Duodenal mucosa (tissue), 2 donors: ENCODE measurements around the gene STARD5.
A peak's percentile ranks its signal among the peaks of the same experiment; 100 is the strongest.

Experiments used
- H3K27ac ChIP-seq: one replicate; pipeline ENCODE4 v1.7.0; 2013; ENCODE audit warnings: low read depth, low read length
- H3K27me3 ChIP-seq, 2 donors: one replicate each; pipeline ENCODE4 v1.7.0; 2013; ENCODE audit warnings: low read length in 2 of 2, control low read depth in 1 of 2; ENCODE audit not compliant: insufficient read depth in 2 of 2, control insufficient read depth in 1 of 2
- H3K36me3 ChIP-seq, 2 donors: one replicate each; pipeline ENCODE4 v1.7.0; 2013; ENCODE audit warnings: low read length in 2 of 2, control low read depth in 1 of 2; ENCODE audit not compliant: insufficient read depth in 2 of 2, control insufficient read depth in 1 of 2
- H3K4me1 ChIP-seq, 2 donors: one replicate each; pipeline ENCODE4 v1.7.0; 2013; ENCODE audit warnings: low read length in 2 of 2, control low read depth in 1 of 2; ENCODE audit not compliant: insufficient read depth in 2 of 2, control insufficient read depth in 1 of 2
- H3K4me3 ChIP-seq, 2 donors: one replicate each; pipeline ENCODE4 v1.7.0; 2013; ENCODE audit warnings: low read length in 2 of 2, low read depth in 1 of 2
- H3K9ac ChIP-seq, 2 donors: one replicate each; pipeline ENCODE4 v1.7.0; 2013; ENCODE audit warnings: low read length in 2 of 2, low read depth in 1 of 2
- H3K9me3 ChIP-seq, 2 donors: one replicate each; pipeline ENCODE4 v1.7.0; 2013; ENCODE audit warnings: low read length in 2 of 2, control low read depth in 1 of 2; ENCODE audit not compliant: control insufficient read depth in 1 of 2

Gene STARD5

DNA sequence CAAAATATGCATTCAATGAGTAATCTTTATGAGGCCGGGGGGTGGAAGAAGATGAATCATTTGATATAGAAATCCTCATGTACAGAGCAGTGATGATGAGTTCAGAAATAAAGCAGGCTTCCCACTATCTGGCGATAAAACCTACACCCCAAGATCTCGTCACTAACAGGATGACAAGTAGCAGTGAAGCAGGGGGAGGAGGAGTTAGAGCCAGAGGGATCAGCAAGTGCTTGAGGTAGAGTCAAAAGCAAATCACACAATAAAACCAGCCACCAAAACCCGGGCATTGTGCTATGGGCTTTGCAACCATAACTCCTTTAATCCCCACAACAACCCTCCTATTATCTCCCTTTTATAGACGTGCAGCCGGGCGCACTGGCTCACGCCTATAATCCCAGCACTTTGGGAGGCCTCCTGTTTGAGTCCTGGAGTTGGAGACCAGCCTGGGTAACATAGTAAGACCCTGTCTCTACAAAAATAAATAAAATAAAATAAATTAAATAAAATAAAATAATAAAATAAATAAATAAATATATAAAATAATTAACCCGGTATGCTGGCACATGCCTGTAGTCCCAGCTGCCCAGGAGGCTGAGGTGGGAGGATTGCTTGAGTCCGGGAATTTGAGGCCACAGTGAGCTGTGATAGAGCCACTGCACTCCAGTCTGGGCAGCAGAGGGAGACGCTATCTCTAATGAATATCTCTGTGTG, 53.0 kb downstream of the STARD5 start:
- H3K27ac ChIP-seq = no peak overlapping the region

DNA sequence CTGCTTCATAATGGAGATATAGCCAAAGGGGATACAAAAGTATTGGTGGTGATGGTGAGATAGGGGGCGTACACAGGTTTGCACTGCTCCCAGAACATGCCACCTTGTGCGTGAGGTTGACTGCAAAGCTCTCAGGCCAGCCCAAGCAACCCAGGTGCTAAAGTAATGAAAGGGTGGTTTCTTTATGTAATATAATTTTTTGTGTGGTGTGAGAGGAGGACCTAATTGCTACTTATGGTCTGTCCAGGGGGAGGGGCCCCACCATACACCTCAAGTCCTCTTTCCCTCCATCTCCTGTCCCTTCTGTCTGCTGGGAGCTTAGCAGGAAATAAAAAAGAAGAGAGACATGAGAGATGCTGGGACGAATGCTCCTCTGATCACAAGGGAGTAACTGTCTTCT, 53.8 kb downstream of the STARD5 start:
- Histone ChIP-seq H3K36me3 (no peaks in the 10 kb centered on the region), H3K4me1 (peaks cover 11 to 12% of the 10 kb centered on the region in 2 donors)

More for the DNA sequence above, 53.0 kb downstream of the STARD5 start:
- Histone ChIP-seq H3K9ac (no peak overlapping the region), H3K4me1 (peaks cover 4 to 5% of the 10 kb centered on the region in 2 donors), H3K27me3 (no peaks in the 10 kb centered on the region), H3K9me3 (no peaks in the 10 kb centered on the region), H3K4me3 (no peak overlapping the region), H3K36me3 (no peaks in the 10 kb centered on the region)

DNA sequence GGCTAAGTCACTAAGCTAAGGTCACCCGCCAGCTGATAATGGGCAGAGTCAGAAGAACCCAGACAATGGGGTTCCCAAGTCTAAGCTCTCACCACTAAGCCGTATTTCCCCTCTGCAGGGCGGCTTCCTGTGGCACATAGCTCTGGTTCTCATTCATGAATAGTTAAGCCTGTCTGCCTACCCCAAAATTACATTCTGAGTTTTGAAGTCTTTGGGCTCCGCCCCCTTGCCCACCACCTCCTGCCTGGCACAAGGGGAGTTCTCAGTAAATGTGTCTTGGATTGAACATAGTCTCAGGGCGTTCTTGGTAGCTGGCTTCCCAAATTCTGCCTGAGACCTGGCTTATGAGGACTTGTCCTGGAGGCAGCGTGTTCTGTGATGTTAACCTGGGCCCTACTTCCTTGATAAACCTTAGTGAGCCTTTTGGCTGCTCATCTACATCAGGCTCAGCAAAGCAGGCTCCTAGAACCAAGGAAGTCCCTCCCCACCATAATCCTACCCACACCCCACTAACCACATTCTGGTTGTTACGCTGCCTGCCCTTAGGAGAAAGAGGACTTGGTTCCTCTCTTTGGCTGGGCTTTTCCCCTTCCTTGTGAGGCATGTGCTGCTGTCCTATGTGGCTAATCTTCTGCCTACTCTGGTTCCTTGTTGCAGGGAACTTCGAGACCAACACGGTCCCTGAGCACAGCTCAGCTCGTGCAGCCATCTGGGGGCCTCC, 54.9 kb downstream of the STARD5 start:
- H3K4me3 ChIP-seq = no peak overlapping the region
- peaks cover 11 to 14% of the 10 kb centered on the region in 2 donors for H3K4me1 ChIP-seq
- H3K27me3 ChIP-seq = peaks cover 3 to 5% of the 10 kb centered on the region in 2 donors
- H3K36me3 ChIP-seq = no peaks in the 10 kb centered on the region
- no peak overlapping the region for H3K9ac ChIP-seq
- H3K27ac ChIP-seq = no peak overlapping the region
- no peaks in the 10 kb centered on the region for H3K9me3 ChIP-seq

More for the DNA sequence above, 53.8 kb downstream of the STARD5 start:
- Histone ChIP-seq H3K9me3 (no peaks in the 10 kb centered on the region), H3K27me3 (peaks cover 0 to 2% of the 10 kb centered on the region in 2 donors), H3K4me3 (no peak overlapping the region), H3K27ac (no peak overlapping the region), H3K9ac (no peak overlapping the region)

DNA sequence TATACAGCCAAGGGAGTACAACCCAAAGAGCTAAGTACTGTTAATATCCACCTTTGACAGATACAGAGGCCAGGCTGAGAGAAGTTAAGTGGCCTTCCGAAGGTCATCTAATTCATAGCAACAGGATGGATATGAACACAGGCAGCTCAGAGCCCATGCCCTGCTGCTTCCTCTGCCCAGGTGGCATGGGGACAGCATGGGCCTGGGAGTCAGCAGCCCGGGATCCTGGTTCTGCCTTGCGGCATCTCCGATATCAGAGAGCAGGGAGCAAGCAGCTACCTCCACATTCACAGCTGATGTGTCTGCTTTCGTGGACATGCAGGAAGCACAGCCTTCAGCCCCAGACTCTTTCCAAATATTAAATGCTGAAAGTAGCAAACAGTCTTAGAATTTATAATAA, 55.6 kb downstream of the STARD5 start:
- Histone ChIP-seq H3K27me3 (peaks cover 3 to 7% of the 10 kb centered on the region in 2 donors), H3K4me3 (no peak overlapping the region), H3K4me1 (peaks cover 11 to 14% of the 10 kb centered on the region in 2 donors), H3K9me3 (no peaks in the 10 kb centered on the region), H3K9ac (no peak overlapping the region), H3K27ac (no peak overlapping the region), H3K36me3 (no peaks in the 10 kb centered on the region)

DNA sequence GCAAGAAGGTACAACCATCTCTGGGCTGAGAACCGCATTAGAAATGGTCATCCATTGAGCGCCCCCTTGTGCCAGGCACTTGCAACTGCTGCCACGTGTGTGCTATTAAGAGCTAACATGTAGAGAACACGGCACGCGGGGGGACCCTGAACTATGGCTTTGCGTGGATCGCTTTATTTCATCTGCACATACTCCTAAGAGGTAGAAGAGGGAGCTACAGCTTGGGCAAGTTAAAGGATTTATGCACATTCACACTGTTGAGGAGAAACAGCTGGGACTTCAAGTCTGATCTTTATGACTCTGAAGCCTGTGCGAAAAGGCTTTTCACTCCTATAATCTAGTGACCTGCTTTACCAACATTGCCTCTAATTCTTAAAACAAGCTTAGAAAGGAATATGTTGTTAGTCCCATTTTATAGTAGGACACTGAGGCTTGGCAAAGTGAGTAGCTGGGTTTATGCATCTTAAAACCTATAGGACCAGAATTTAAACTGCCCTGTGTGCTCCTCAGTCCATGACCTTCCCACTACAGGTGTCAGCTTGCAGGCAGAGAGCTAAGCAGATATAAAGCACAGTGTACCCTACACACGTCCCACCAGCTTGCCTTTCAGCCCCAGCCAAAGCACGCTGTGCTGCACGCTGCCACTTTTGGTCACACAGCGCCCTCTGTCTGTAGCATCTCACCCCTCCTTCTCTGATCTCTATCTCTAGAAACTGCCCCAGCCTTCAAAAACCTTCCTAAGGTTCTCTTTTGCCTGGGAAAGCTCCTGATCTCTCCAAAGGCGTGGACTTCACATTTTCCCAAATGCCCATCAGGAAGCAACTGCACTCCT, 57.8 kb downstream of the STARD5 start:
- Histone ChIP-seq H3K4me3 (peak overlapping the region; percentile 19 to 43), H3K27ac (no peak overlapping the region), H3K4me1 (peaks cover 11 to 14% of the 10 kb centered on the region in 2 donors), H3K27me3 (peaks cover 3 to 7% of the 10 kb centered on the region in 2 donors), H3K9me3 (no peaks in the 10 kb centered on the region), H3K9ac (no peak overlapping the region), H3K36me3 (no peaks in the 10 kb centered on the region)

DNA sequence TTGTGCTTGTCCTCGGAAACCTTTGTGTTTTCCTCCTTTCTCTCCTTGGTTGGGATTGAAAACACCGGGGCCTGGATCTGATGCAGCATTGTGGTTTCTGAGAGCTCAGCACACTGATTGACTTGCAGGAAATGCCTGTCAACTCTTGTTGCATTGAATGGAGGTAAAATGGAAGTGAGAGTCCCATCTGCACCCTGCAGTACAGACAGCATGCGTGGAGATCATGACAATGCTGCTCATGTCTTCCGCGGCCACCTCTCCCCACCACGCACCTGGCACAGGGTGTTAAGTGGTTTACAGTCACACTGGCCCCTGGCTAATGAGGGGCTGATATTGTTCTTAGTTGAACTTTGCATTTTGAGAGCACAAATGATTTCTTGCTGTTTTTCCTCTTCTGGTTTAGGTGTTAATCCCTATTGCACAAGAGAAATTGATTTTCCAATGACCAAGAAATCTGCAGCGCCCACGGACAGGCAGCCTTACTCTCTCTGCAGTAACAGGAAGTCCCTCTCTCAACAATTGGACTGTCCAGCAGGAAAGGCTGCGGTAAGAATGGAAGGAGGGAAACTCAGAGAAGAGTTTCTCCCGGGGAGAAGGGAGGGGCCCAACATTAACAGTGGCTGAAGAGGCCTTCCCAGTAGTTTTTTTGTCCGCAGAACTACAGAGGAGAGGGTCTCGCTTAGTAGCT, 58.5 kb downstream of the STARD5 start:
- H3K9ac ChIP-seq = no peak overlapping the region
- peaks cover 4 to 7% of the 10 kb centered on the region in 2 donors for H3K27me3 ChIP-seq
- peaks cover 11 to 14% of the 10 kb centered on the region in 2 donors for H3K4me1 ChIP-seq
- peak overlapping the region; percentile 19 to 43 for H3K4me3 ChIP-seq
- no peak overlapping the region for H3K27ac ChIP-seq
- H3K36me3 ChIP-seq = no peaks in the 10 kb centered on the region
- H3K9me3 ChIP-seq = no peaks in the 10 kb centered on the region

DNA sequence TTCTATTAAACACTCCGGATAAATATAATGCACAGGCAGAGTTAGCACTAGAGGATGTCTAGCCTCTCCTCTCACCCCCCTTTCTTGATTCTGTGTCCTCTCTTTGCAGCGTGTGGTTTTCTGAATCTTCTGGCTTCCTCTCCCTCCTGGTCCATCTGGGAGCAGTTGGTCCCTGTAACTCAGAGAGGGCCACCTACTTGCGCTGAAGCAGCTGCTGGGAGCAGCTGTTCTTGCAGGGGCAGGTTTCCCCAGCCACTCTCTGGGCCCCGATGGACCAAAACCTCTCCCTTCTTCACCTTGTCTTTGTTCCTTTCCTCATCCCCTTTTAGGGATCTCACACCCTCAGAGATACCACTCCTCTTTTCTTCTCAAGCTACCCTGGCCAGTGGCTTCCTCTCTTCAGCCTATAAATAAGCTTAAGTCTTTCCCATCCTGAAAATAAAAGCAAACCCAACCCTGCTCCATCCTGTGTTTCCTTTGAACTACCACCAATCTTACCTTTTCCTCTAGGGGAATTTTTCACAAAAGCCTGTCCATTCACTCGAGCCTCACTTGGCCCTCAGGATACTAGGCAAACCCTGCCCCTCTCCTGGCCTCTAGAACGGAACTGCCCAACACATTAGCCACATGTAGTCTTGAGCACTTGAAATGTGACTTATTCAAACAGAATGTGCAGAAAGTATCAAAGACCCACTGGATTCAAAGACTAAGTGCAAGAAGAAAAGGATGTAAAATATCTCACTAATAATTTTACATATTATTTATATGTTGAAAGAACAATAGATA, 59.7 kb downstream of the STARD5 start:
- Histone ChIP-seq H3K27ac (no peak overlapping the region), H3K27me3 (peaks cover 6 to 7% of the 10 kb centered on the region in 2 donors), H3K9me3 (no peaks in the 10 kb centered on the region), H3K4me1 (peaks cover 11 to 14% of the 10 kb centered on the region in 2 donors), H3K9ac (no peak overlapping the region), H3K4me3 (no peak overlapping the region), H3K36me3 (no peaks in the 10 kb centered on the region)

DNA sequence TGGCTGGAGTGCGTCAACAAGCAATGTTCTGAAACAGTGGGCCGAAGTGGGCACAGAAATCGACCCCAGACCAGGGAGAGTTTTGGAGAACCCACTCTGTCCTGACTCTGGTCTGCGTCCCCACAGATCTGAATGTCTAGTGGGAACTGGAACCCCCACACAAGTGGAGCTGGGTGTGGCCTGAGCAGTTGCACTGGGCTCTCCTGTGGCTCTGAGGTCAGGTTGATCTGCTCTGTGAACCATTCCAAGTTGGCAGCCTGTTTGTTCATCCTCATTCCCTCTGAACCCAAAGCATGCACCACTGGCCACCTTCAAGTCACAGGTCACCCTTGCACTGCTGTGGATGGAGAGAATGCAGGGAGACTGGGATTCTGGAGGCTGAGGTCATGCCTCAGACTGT, 60.5 kb downstream of the STARD5 start:
- Histone ChIP-seq H3K4me3 (no peak overlapping the region), H3K4me1 (peaks cover 11 to 14% of the 10 kb centered on the region in 2 donors), H3K36me3 (no peaks in the 10 kb centered on the region), H3K27ac (no peak overlapping the region), H3K9me3 (no peaks in the 10 kb centered on the region), H3K27me3 (peaks cover 6 to 7% of the 10 kb centered on the region in 2 donors), H3K9ac (no peak overlapping the region)

DNA sequence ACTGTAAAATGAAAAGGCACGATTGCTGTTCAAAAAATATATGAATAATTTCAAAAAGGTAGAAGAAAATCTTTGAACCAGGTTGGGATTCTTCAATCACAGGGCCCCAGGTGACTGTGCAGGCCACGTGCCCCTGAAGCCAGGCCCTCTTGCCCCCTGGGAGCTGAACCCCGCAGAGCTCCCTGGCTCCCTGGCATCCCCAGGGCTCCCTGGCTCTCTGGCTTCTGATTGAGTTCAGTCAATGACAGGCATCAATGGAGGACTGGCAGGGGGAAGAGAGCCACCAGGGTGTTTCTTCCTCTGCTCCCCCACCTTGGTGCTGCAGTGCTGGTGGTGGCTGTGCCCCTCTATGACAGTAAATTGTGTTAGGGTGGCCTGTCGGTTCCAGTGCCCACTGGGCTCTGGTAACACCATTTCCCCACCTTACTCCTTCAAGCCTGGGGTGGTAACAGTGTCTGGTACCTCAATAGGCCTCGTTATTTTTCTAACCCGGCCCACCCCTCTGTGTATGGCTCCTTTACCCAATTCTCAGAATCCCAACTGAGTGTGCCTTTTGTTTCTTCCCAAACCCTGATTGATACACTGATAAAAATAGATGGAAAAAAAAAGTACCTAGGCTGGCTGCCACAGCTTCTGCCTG, 62.6 kb downstream of the STARD5 start:
- Histone ChIP-seq H3K4me3 (no peak overlapping the region), H3K9me3 (no peaks in the 10 kb centered on the region), H3K4me1 (peaks cover 10 to 13% of the 10 kb centered on the region in 2 donors)

More for the DNA sequence above, 62.6 kb downstream of the STARD5 start:
- Histone ChIP-seq H3K9ac (no peak overlapping the region), H3K36me3 (no peaks in the 10 kb centered on the region), H3K27me3 (peaks cover 6 to 10% of the 10 kb centered on the region in 2 donors), H3K27ac (no peak overlapping the region)
